GM12892 (cell line): ENCODE data around the gene DNAJB11.

Source experiments
- POLR2A ChIP-seq: IDR thresholded peaks from 2 replicates; pipeline ENCODE4 v1.6.1; 2011; ENCODE audit warnings: low read depth, low read length, control low read depth
- POLR2AphosphoS5 ChIP-seq: IDR thresholded peaks from 2 replicates; pipeline ENCODE4 v1.6.1; 2011; ENCODE audit warnings: low read depth, low read length, control low read depth

- TF ChIP-seq POLR2AphosphoS5 (no peak), POLR2A (no peak)
Observed at GRCh38 chr3:186614266-186614596, 43.7 kb downstream of the DNAJB11 start.
